HCT116 (cell line): ENCODE results near the gene C3orf20. TPM values are rescaled to one million over a fixed set of nuclear protein-coding genes. Genes with fewer than 3 reads are reported as not detected.

Experiments
- ATAC-seq: fragments of 200-7000 bp; cut with Tn5 transposase; 2 replicates; pipeline ENCODE4 v1.9.1; 2020; ENCODE audit warnings: mild to moderate bottlenecking, moderate library complexity
- BruUV-seq: library from RNA; stranded (reverse); fragments of 400-500 nt; replicated peaks from 2 replicates; lab custom pipeline; 2021; lab: Mats Ljungman, UMichigan
- CTCF ChIA-PET: fragments of 300-600 bp; sonication (Branson Sonifier 250); formaldehyde crosslinking; loops from one replicate; lab custom pipeline; 2021; ENCODE audit warnings: antibody characterized with exemption; lab: Charles Lee
- POLR2A ChIA-PET: fragments of 300-600, 350-600 bp; sonication (Branson Sonifier 250); formaldehyde crosslinking; loops from one replicate; lab custom pipeline; 2021; ENCODE audit warnings: antibody characterized with exemption; lab: Charles Lee
- RAD21 ChIA-PET, 2 experiments: fragments of 300-600 bp; sonication (Branson Sonifier 250); formaldehyde crosslinking; loops; one replicate each; lab custom pipeline; 2023; ENCODE audit warnings: low total read pairs in 2 of 2; ENCODE audit not compliant: uncharacterized antibody in 2 of 2, unreplicated experiment in 2 of 2, low non-redundant PET in 1 of 2; lab: Charles Lee
- DNase-seq: peaks from one replicate; pipeline ENCODE4 v3.0.0-alpha.2; 2010; ENCODE audit warnings: low read depth, low spot score
- H2AFZ ChIP-seq: fragments of 200-600 bp; shearing (Covaris generic), sonication (generic); 2 replicates; pipeline ENCODE4 v1.6.1; 2017; ENCODE audit warnings: low read depth, mixed run types, mixed read lengths, antibody characterized with exemption, low read length; ENCODE audit not compliant: poor library complexity, severe bottlenecking
- H3K27ac ChIP-seq: 2 replicates; pipeline ENCODE4 v1.5.1; 2012; ENCODE audit warnings: low read depth, low read length
- H3K27me3 ChIP-seq: fragments of 200-600 bp; sonication (generic); 2 replicates; pipeline ENCODE4 v1.6.1; 2016; ENCODE audit warnings: mixed run types, low read length, mixed read lengths; ENCODE audit not compliant: insufficient read depth
- H3K36me3 ChIP-seq, 2 experiments: fragments of 200-500 bp in 1 of 2; fragments of 200-600 bp in 1 of 2; sonication (Bioruptor generic) in 1 of 2; sonication (generic) in 1 of 2; 2 replicates each; pipeline versions ENCODE4 v1.5.1 to v1.6.1; 2014 to 2016; ENCODE audit warnings: low read length in 2 of 2, inconsistent platforms in 1 of 2, mixed read lengths in 1 of 2, mixed run types in 1 of 2; ENCODE audit not compliant: insufficient read depth in 2 of 2, control insufficient read depth in 1 of 2
- H3K4me1 ChIP-seq, 2 experiments: fragments of 200-600 bp in 1 of 2; sonication (generic) in 1 of 2; 2 replicates each; pipeline versions ENCODE4 v1.5.1 to v1.6.1; 2012 to 2017; ENCODE audit warnings: low read length in 2 of 2, inconsistent platforms in 1 of 2, mild to moderate bottlenecking in 1 of 2, mixed read lengths in 1 of 2, mixed run types in 1 of 2, moderate library complexity in 1 of 2; ENCODE audit not compliant: insufficient read depth in 2 of 2, control insufficient read depth in 1 of 2
- H3K4me2 ChIP-seq: fragments of 200-600 bp; sonication (generic); 2 replicates; pipeline ENCODE4 v1.6.1; 2017; ENCODE audit warnings: mixed run types, low read length, mixed read lengths
- H3K4me3 ChIP-seq, 2 experiments: fragments of 200-600 bp in 1 of 2; sonication (generic) in 1 of 2; replicated peaks in 1 of 2; 2 replicates each; pipeline ENCODE4 v1.5.1; 2011 to 2016; ENCODE audit warnings: low read length in 2 of 2, control low read depth in 1 of 2, low read depth in 1 of 2, mild to moderate bottlenecking in 1 of 2, mixed read lengths in 1 of 2, mixed run types in 1 of 2
- H3K79me2 ChIP-seq: fragments of 200-600 bp; sonication (generic); 2 replicates; pipeline ENCODE4 v1.6.1; 2017; ENCODE audit warnings: mild to moderate bottlenecking, mixed run types, low read length, moderate library complexity, mixed read lengths; ENCODE audit not compliant: insufficient read depth
- H3K9ac ChIP-seq: fragments of 200-600 bp; sonication (generic); 2 replicates; pipeline ENCODE4 v1.6.1; 2016; ENCODE audit warnings: low read length, mixed read lengths
- H3K9me2 ChIP-seq: fragments of 200-600 bp; sonication (generic), shearing (Covaris generic); 2 replicates; pipeline ENCODE4 v1.6.1; 2017; ENCODE audit warnings: mixed run types, mild to moderate bottlenecking, moderate library complexity; ENCODE audit not compliant: insufficient read depth
- H3K9me3 ChIP-seq, 2 experiments: fragments of 200-500 bp in 1 of 2; fragments of 200-600 bp in 1 of 2; sonication (Bioruptor generic) in 1 of 2; sonication (generic) in 1 of 2; 2 replicates each; pipeline ENCODE4 v1.6.1; 2014 to 2017; ENCODE audit warnings: low read length in 2 of 2, mixed read lengths in 2 of 2, inconsistent platforms in 1 of 2, low read depth in 1 of 2, mild to moderate bottlenecking in 1 of 2, mixed run types in 1 of 2, moderate library complexity in 1 of 2; ENCODE audit not compliant: control insufficient read depth in 1 of 2, insufficient read depth in 1 of 2
- H4K20me1 ChIP-seq: fragments of 200-600 bp; sonication (generic), shearing (Covaris generic); 2 replicates; pipeline ENCODE4 v1.6.1; 2017; ENCODE audit warnings: mixed run types, mild to moderate bottlenecking, moderate library complexity; ENCODE audit not compliant: insufficient read depth
- CEBPB ChIP-seq: IDR thresholded peaks from 2 replicates; pipeline ENCODE4 v1.6.1; 2012; ENCODE audit warnings: low read depth
- JUND ChIP-seq: IDR thresholded peaks from 2 replicates; pipeline ENCODE4 v1.6.1; 2012
- POLR2AphosphoS5 ChIP-seq: IDR thresholded peaks from 2 replicates; pipeline ENCODE4 v1.6.1; 2011; ENCODE audit warnings: mild to moderate bottlenecking, low read depth, low read length, moderate library complexity
- RAD21 ChIP-seq: IDR thresholded peaks from 2 replicates; pipeline ENCODE4 v1.6.1; 2012; ENCODE audit warnings: low read depth, mild to moderate bottlenecking
- intact Hi-C: fragments of 100-400 bp; cut with micrococcal nuclease; formaldehyde crosslinking; loops from 2 replicates; pipeline ENCODE4 v1.10.0; 2022
- total RNA-seq: library from RNA; stranded (reverse); gene quantifications from one replicate; pipeline ENCODE4 v1.2.1, GENCODE V29; 2021; ENCODE audit not compliant: unreplicated experiment

The C3orf20 gene
- total RNA-seq, 1 experiment from 2014 or later, result 0.20 TPM

- TF ChIP-seq RAD21, result no peak
- H4K20me1 ChIP-seq, result no peaks in the 10 kb centered on the region
- DNase-seq (no peak), ATAC-seq (no peak)
- no peaks in the 10 kb centered on the region for H3K9me3 ChIP-seq
- no peaks in the 10 kb centered on the region for H3K36me3 ChIP-seq
- no peak overlapping the region for H3K4me3 ChIP-seq
- ChIA-PET CTCF (no interaction called here), POLR2A (no interaction called here), RAD21 (no interaction called here)
- no peak overlapping the region for H3K27ac ChIP-seq
- no peak overlapping the region for H2AFZ ChIP-seq
- H3K27me3 ChIP-seq, result no peaks in the 10 kb centered on the region
- H3K79me2 ChIP-seq, result no peaks in the 10 kb centered on the region
- no peak overlapping the region for H3K9ac ChIP-seq
- no TSS peak for BruUV-seq
- peaks cover 0 to 7% of the 10 kb centered on the region in 2 experiments; a peak in 1 of 4 replicates for H3K4me1 ChIP-seq
- no peaks in the 10 kb centered on the region for H3K9me2 ChIP-seq
- no peak overlapping the region for H3K4me2 ChIP-seq
- intact Hi-C loops, result no loop called here
Observed at GRCh38 chr3:14721126-14721864, 46.4 kb downstream of the C3orf20 start.

GRCh38 chr3:14725013-14725412 lies 50.1 kb downstream of the C3orf20 start:
- Histone ChIP-seq H3K4me1 (no peaks in the 10 kb centered on the region), H4K20me1 (no peaks in the 10 kb centered on the region), H3K27me3 (no peaks in the 10 kb centered on the region), H3K9me2 (no peaks in the 10 kb centered on the region), H2AFZ (no peak overlapping the region), H3K27ac (no peak overlapping the region), H3K4me3 (no peak overlapping the region), H3K9ac (no peak overlapping the region), H3K79me2 (no peaks in the 10 kb centered on the region), H3K36me3 (no peaks in the 10 kb centered on the region), H3K4me2 (no peak overlapping the region), H3K9me3 (no peaks in the 10 kb centered on the region)
- DNase-seq (no peak), ATAC-seq (no peak)
- BruUV-seq, result no TSS peak
- intact Hi-C loops, result no loop called here
- RAD21 ChIA-PET, result interaction anchor here in 1 of 2 experiments (0.6 kb wide), 1 partner anchor 185 kb away, joined by 3 read pairs; the partner anchor contains the start of gene GRIP2
- TF ChIP-seq POLR2AphosphoS5 (no peak), CEBPB (no peak), JUND (no peak)
- POLR2A ChIA-PET, result no interaction called here
- CTCF ChIA-PET, result no interaction called here
